WTC11 (cell line): ENCODE measurements around the gene INVS.

Experiments
- ATF1 ChIP-seq: sonication (generic); formaldehyde crosslinking; IDR thresholded peaks from 2 replicates; pipeline ENCODE4 v1.8.1; 2023; ENCODE audit warnings: mild to moderate bottlenecking, moderate library complexity, missing genetic modification reagents
- CBFB ChIP-seq: sonication (generic); formaldehyde crosslinking; IDR thresholded peaks from 2 replicates; pipeline ENCODE4 v1.8.1; 2022; ENCODE audit warnings: mild to moderate bottlenecking, low read depth, missing genetic modification reagents
- CTCF ChIP-seq: fragments of 200-600 bp; IDR thresholded peaks from 2 replicates; pipeline ENCODE4 v1.8.0; 2022; ENCODE audit warnings: antibody characterized with exemption
- FOXK1 ChIP-seq: sonication (generic); formaldehyde crosslinking; IDR thresholded peaks from 2 replicates; pipeline ENCODE4 v1.8.0; 2022; ENCODE audit warnings: mild to moderate bottlenecking, moderate library complexity, missing genetic modification reagents
- GABPB1 ChIP-seq: sonication (generic); formaldehyde crosslinking; IDR thresholded peaks from 2 replicates; pipeline ENCODE4 v1.8.1; 2023; ENCODE audit warnings: mild to moderate bottlenecking, missing genetic modification reagents
- RELA ChIP-seq: sonication (generic); formaldehyde crosslinking; IDR thresholded peaks from 2 replicates; pipeline ENCODE4 v1.8.1; 2022; ENCODE audit warnings: missing genetic modification reagents, mild to moderate bottlenecking, borderline replicate concordance
- SMAD4 ChIP-seq: sonication (generic); formaldehyde crosslinking; IDR thresholded peaks from 2 replicates; pipeline ENCODE4 v1.8.0; 2022; ENCODE audit warnings: mild to moderate bottlenecking, missing genetic modification reagents
- ZNF138 ChIP-seq: sonication (generic); formaldehyde crosslinking; conservative IDR thresholded peaks from 2 replicates; pipeline ENCODE4 v1.8.1; 2022; ENCODE audit warnings: mild to moderate bottlenecking, moderate library complexity, missing genetic modification reagents
- ZNF416 ChIP-seq: fragments of 250-450 bp; sonication (Bioruptor Pico); IDR thresholded peaks from 2 replicates; pipeline ENCODE4 v1.9.0; 2021; ENCODE audit warnings: mild to moderate bottlenecking, inconsistent platforms
- TF ChIP-seq, protein P1 (sequence below): sonication (generic); formaldehyde crosslinking; IDR thresholded peaks from 2 replicates; pipeline ENCODE4 v1.8.1; 2022; ENCODE audit warnings: low read depth, mild to moderate bottlenecking, moderate library complexity, missing genetic modification reagents, borderline replicate concordance
- TF ChIP-seq, protein P2 (sequence below): sonication (generic); formaldehyde crosslinking; IDR thresholded peaks from 2 replicates; pipeline ENCODE4 v1.8.1; 2023; ENCODE audit warnings: mild to moderate bottlenecking, missing genetic modification reagents

DNA sequence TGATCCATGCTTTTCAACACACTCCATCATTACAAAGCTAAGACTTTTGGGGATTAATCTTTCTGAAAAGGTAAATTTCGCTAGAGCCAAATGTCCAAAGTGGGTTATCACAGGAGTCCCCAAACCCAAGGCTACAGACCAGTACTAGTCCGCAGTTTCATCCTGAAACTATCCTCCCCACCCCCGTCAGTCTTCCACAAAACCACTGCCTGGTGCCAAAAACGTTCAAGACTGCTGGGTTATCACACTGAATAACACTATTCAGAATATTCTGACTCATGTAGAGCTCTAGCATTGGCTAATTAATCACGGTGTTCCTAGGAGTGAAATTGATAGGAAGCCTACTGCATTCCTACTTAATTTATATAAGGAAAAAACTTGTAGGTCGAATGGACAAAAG lies 24.9 kb upstream of the INVS start:
- no peak for TF ChIP-seq CTCF
- no peak for TF ChIP-seq FOXK1
- no peak for TF ChIP-seq RELA
- TF ChIP-seq ZNF416 (CRISPR knock-in tag), result no peak
- TF ChIP-seq SMAD4, result no peak
- TF ChIP-seq, protein P1, sequence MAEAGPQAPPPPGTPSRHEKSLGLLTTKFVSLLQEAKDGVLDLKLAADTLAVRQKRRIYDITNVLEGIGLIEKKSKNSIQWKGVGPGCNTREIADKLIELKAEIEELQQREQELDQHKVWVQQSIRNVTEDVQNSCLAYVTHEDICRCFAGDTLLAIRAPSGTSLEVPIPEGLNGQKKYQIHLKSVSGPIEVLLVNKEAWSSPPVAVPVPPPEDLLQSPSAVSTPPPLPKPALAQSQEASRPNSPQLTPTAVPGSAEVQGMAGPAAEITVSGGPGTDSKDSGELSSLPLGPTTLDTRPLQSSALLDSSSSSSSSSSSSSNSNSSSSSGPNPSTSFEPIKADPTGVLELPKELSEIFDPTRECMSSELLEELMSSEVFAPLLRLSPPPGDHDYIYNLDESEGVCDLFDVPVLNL (CRISPR knock-in tag), result no peak
- TF ChIP-seq CBFB (CRISPR knock-in tag), result no peak
- TF ChIP-seq GABPB1 (CRISPR knock-in tag), result no peak
- TF ChIP-seq, protein P2, sequence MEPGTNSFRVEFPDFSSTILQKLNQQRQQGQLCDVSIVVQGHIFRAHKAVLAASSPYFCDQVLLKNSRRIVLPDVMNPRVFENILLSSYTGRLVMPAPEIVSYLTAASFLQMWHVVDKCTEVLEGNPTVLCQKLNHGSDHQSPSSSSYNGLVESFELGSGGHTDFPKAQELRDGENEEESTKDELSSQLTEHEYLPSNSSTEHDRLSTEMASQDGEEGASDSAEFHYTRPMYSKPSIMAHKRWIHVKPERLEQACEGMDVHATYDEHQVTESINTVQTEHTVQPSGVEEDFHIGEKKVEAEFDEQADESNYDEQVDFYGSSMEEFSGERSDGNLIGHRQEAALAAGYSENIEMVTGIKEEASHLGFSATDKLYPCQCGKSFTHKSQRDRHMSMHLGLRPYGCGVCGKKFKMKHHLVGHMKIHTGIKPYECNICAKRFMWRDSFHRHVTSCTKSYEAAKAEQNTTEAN (CRISPR knock-in tag), result no peak
- no peak for TF ChIP-seq ZNF138 (CRISPR knock-in tag)
- no peak for TF ChIP-seq ATF1
